Measurements from ENCODE around the gene CCDC197.

CCDC197 gene

GRCh38 chr14:93953739-93954515 lies 43.2 kb upstream of the CCDC197 start:
- no peak for TF ChIP-seq ZFX (IDR thresholded peaks at IDR 0.05; ENCODE audit: borderline replicate concordance)
- no peak for TF ChIP-seq CTCF (IDR thresholded peaks at IDR 0.05)
- no peak overlapping the region for H3K27ac ChIP-seq

- no peak for TF ChIP-seq ZFX (IDR thresholded peaks at IDR 0.05; ENCODE audit: borderline replicate concordance)
- no peak for TF ChIP-seq CTCF (IDR thresholded peaks at IDR 0.05)
- H3K27ac ChIP-seq, result no peak overlapping the region
Measured at GRCh38 chr14:93954516-93954830, 42.6 kb upstream of the CCDC197 start.

- TF ChIP-seq ZFX (IDR thresholded peaks at IDR 0.05; ENCODE audit: borderline replicate concordance), result no peak
- TF ChIP-seq CTCF (IDR thresholded peaks at IDR 0.05), result no peak
- H3K27ac ChIP-seq, result no peak overlapping the region
Measured at GRCh38 chr14:93954900-93955849, 41.9 kb upstream of the CCDC197 start.

GRCh38 chr14:93955850-93956481 lies 41.1 kb upstream of the CCDC197 start:
- TF ChIP-seq ZFX (IDR thresholded peaks at IDR 0.05; ENCODE audit: borderline replicate concordance) (no peak), CTCF (IDR thresholded peaks at IDR 0.05) (no peak)
- no peak overlapping the region for H3K27ac ChIP-seq

- TF ChIP-seq ZFX (IDR thresholded peaks at IDR 0.05; ENCODE audit: borderline replicate concordance) (no peak), CTCF (IDR thresholded peaks at IDR 0.05) (no peak)
Measured at GRCh38 chr14:93956514-93957332, 40.4 kb upstream of the CCDC197 start.

GRCh38 chr14:93957333-93957710 lies 39.8 kb upstream of the CCDC197 start:
- H3K27ac ChIP-seq, result no peak overlapping the region
- TF ChIP-seq CTCF (IDR thresholded peaks at IDR 0.05) (no peak), ZFX (IDR thresholded peaks at IDR 0.05; ENCODE audit: borderline replicate concordance) (no peak)

More at GRCh38 chr14:93956514-93957332, 40.4 kb upstream of the CCDC197 start:
- no peak overlapping the region for H3K27ac ChIP-seq

Data from 22Rv1 (cell line).